ENCODE data around the gene NRG3. TPM values are rescaled to one million over a fixed set of nuclear protein-coding genes. Genes with fewer than 3 reads are reported as not detected.
"Not testable (repeated sequence)": the region's sequence is repeated elsewhere in the genome, so short reads cannot be mapped to it uniquely, and the experiment has no call there.

Gene NRG3
- total RNA-seq, 1 donor from 2014 or later, result 1.6 TPM

DNA sequence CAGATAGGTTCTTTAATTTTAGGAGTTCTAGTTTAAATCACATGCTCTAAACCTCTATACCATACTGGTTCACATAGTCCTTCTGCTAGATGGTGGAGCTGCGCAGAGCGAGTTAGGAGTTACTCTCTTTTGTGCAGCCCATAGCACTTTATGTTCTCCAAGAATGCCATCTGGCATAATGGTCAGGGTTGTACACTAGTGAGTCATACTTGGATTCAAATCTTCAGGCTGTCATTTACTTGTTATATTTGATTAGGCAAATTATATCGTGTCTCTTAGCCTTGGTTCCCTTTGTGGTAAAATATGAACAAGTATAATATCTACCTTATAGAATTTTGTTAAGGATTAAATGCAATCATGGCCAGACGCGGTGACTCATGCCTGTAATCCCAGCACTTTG is 1078.3 kb downstream of the NRG3 start:
- no peak for DNase-seq (ENCODE audit: low spot score in 2 of 2)
- TF ChIP-seq CTCF (IDR thresholded peaks at IDR 0.05), result no peak
- no peaks in the 10 kb centered on the region for H3K4me1 ChIP-seq
- no peaks in the 10 kb centered on the region for H3K36me3 ChIP-seq
- intact Hi-C loops (cut with DNase I), result no loop called here
- no peak overlapping the region for H3K4me3 ChIP-seq
- H3K27me3 ChIP-seq, result no peaks in the 10 kb centered on the region
- no peaks in the 10 kb centered on the region for H3K9me3 ChIP-seq
- no peak overlapping the region for H3K27ac ChIP-seq

DNA sequence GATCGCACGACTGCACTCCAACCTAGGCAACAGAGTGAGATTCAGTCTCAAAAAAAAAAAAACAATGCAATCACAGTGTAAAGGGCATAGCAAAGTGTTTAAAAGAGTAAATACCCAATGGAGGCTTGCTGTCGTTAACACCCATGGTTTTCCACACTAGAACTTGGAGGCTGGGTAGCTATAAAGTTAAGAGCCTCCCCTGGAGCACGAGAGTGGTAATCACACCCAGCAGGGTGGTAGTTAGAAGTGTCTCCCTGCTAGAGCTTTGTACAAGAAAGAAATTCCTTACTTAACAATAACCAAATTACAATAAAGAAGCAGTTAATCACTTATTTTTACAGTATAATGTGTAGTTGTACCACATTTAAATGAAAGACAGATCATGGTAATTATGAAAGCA is 1078.9 kb downstream of the NRG3 start:
- H3K36me3 ChIP-seq, result no peaks in the 10 kb centered on the region
- H3K27ac ChIP-seq, result no peak overlapping the region
- intact Hi-C loops (cut with DNase I), result no loop called here
- no peaks in the 10 kb centered on the region for H3K4me1 ChIP-seq
- no peaks in the 10 kb centered on the region for H3K9me3 ChIP-seq
- TF ChIP-seq CTCF (IDR thresholded peaks at IDR 0.05), result no peak
- DNase-seq (ENCODE audit: low spot score in 2 of 2), result no peak
- H3K27me3 ChIP-seq, result no peaks in the 10 kb centered on the region
- no peak overlapping the region for H3K4me3 ChIP-seq

- H3K4me3 ChIP-seq; DNase-seq (ENCODE audit: low spot score in 2 of 2); H3K9me3 ChIP-seq; H3K36me3 ChIP-seq; H3K4me1 ChIP-seq; H3K27me3 ChIP-seq; H3K27ac ChIP-seq; intact Hi-C loops (cut with DNase I): not testable (repeated sequence)
Observed at GRCh38 chr10:82960421-82961060, 1085.5 kb downstream of the NRG3 start.

GRCh38 chr10:82961864-82962263 is 1086.9 kb downstream of the NRG3 start:
- Histone ChIP-seq H3K9me3 (no peaks in the 10 kb centered on the region), H3K27ac (no peak overlapping the region), H3K4me1 (no peaks in the 10 kb centered on the region), H3K4me3 (no peak overlapping the region), H3K27me3 (no peaks in the 10 kb centered on the region), H3K36me3 (no peaks in the 10 kb centered on the region)
- TF ChIP-seq CTCF (IDR thresholded peaks at IDR 0.05), result no peak
- no peak for DNase-seq (ENCODE audit: low spot score in 2 of 2)
- intact Hi-C loops (cut with DNase I), result no loop called here

DNA sequence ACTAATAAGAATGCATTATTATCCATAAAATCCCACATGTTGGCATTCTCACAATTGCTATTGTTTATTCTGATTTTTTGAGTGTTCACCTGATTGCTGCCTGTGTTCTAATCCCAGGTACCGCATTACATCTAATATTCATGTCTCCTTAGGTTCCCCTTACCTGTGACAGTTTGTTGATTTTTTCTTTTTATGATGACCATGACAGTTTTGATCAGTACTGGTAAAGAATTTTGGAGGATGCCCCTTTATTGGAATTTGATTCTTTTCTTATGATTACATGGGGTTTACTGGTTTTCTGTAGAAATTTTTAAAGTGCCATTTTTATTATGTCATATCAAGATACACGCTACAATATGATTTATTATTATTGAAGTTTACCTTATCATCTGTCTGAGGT is 1091.1 kb downstream of the NRG3 start:
- Histone ChIP-seq H3K4me1 (no peaks in the 10 kb centered on the region), H3K4me3 (no peak overlapping the region), H3K27ac (no peak overlapping the region), H3K36me3 (no peaks in the 10 kb centered on the region), H3K27me3 (no peaks in the 10 kb centered on the region), H3K9me3 (no peaks in the 10 kb centered on the region)
- DNase-seq (ENCODE audit: low spot score in 2 of 2), result no peak
- intact Hi-C loops (cut with DNase I), result no loop called here
- TF ChIP-seq CTCF (IDR thresholded peaks at IDR 0.05), result no peak

DNA sequence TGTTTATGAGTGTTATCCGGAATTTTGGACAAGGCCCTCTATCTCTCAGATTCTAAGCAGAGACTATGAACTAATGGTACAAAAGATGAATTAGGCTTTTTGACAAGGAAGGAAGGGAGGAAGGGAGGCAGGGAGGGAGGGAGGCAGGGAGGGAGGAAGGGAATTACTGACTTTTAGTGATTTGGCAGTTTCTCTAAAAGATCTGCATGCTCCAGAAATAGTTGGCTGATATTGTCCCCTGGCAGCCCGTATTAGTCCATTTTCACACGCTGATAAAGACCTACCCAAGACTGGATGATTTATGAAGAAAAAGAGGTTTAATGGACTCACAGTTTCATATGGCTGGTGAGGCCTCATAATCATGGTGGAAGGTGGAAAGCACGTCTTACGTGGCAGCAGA is 1093.5 kb downstream of the NRG3 start:
- Histone ChIP-seq H3K27ac (no peak overlapping the region), H3K27me3 (no peaks in the 10 kb centered on the region), H3K4me3 (no peak overlapping the region), H3K4me1 (no peaks in the 10 kb centered on the region), H3K36me3 (no peaks in the 10 kb centered on the region), H3K9me3 (no peaks in the 10 kb centered on the region)
- no peak for TF ChIP-seq CTCF (IDR thresholded peaks at IDR 0.05)
- DNase-seq (ENCODE audit: low spot score in 2 of 2), result no peak
- intact Hi-C loops (cut with DNase I), result no loop called here
